Mesenchymal stem cell (in vitro differentiated cells and primary cell): ENCODE results near the gene TPSG1.
"Not testable (repeated sequence)": the region's sequence is repeated elsewhere in the genome, so short reads cannot be mapped to it uniquely, and the experiment has no call there.

Experiments
- DNase-seq: peaks from one replicate; pipeline ENCODE4 v3.0.0-alpha.2; 2013
- H2AFZ ChIP-seq: one replicate; pipeline ENCODE4 v1.6.1; 2013; ENCODE audit warnings: low read depth, mild to moderate bottlenecking, control low read depth, inconsistent platforms, low read length, moderate library complexity
- H2AK5ac ChIP-seq: 2 replicates; pipeline ENCODE4 v1.6.1; 2013; ENCODE audit warnings: low read length, moderate library complexity, mild to moderate bottlenecking, inconsistent platforms; ENCODE audit not compliant: severe bottlenecking
- H2BK120ac ChIP-seq: one replicate; pipeline ENCODE4 v1.6.1; 2013; ENCODE audit warnings: low read depth, mild to moderate bottlenecking, inconsistent platforms, low read length, moderate library complexity
- H2BK12ac ChIP-seq, 2 experiments: one replicate each; pipeline ENCODE4 v1.6.1; 2013; ENCODE audit warnings: inconsistent platforms in 2 of 2, low read length in 2 of 2, mild to moderate bottlenecking in 2 of 2, moderate library complexity in 2 of 2, control low read depth in 1 of 2
- H2BK15ac ChIP-seq: one replicate; pipeline ENCODE4 v1.6.1; 2013; ENCODE audit warnings: mild to moderate bottlenecking, low read depth, inconsistent platforms; ENCODE audit not compliant: poor library complexity, severe bottlenecking
- H2BK5ac ChIP-seq: 2 replicates; pipeline ENCODE4 v1.6.1; 2013; ENCODE audit warnings: low read depth, mild to moderate bottlenecking, low read length, control low read depth, inconsistent platforms; ENCODE audit not compliant: poor library complexity, severe bottlenecking
- H3K14ac ChIP-seq, 2 experiments: one replicate each; pipeline ENCODE4 v1.6.1; 2013; ENCODE audit warnings: inconsistent platforms in 2 of 2, low read length in 2 of 2, control low read depth in 1 of 2, mild to moderate bottlenecking in 1 of 2, moderate library complexity in 1 of 2
- H3K18ac ChIP-seq, 2 experiments: one replicate each; pipeline ENCODE4 v1.6.1; 2013; ENCODE audit warnings: inconsistent platforms in 2 of 2, low read length in 2 of 2, control low read depth in 1 of 2, low read depth in 1 of 2, mild to moderate bottlenecking in 1 of 2
- H3K23ac ChIP-seq, 2 experiments: one replicate each; pipeline ENCODE4 v1.6.1; 2013; ENCODE audit warnings: inconsistent platforms in 2 of 2, low read length in 2 of 2, mild to moderate bottlenecking in 2 of 2, moderate library complexity in 2 of 2, control low read depth in 1 of 2
- H3K27ac ChIP-seq: 2 replicates; pipeline ENCODE4 v1.5.1; 2013; ENCODE audit warnings: mild to moderate bottlenecking, moderate library complexity, low read length, control low read depth, inconsistent platforms; ENCODE audit not compliant: poor library complexity, severe bottlenecking
- H3K27me3 ChIP-seq, 2 experiments: 2 replicates each; pipeline versions ENCODE4 v1.6.1 to v1.7.0; 2013; ENCODE audit warnings: low read length in 2 of 2, mild to moderate bottlenecking in 2 of 2, moderate library complexity in 2 of 2, control low read depth in 1 of 2, inconsistent platforms in 1 of 2; ENCODE audit not compliant: control insufficient read depth in 1 of 2, insufficient read depth in 1 of 2
- H3K36me3 ChIP-seq, 2 experiments: 2 replicates each; pipeline versions ENCODE4 v1.6.1 to v1.7.0; 2013; ENCODE audit warnings: low read length in 2 of 2, control low read depth in 1 of 2, inconsistent platforms in 1 of 2, low read depth in 1 of 2, mild to moderate bottlenecking in 1 of 2; ENCODE audit not compliant: insufficient read depth in 2 of 2, control insufficient read depth in 1 of 2
- H3K4ac ChIP-seq, 2 experiments: one replicate each; pipeline ENCODE4 v1.6.1; 2013; ENCODE audit warnings: inconsistent platforms in 2 of 2, low read length in 2 of 2, mild to moderate bottlenecking in 2 of 2, moderate library complexity in 2 of 2, control low read depth in 1 of 2, low read depth in 1 of 2
- H3K4me1 ChIP-seq: 2 replicates; pipeline ENCODE4 v1.6.1; 2013; ENCODE audit warnings: low read depth, low read length, control low read depth; ENCODE audit not compliant: control insufficient read depth, insufficient read depth
- H3K4me2 ChIP-seq: 2 replicates; pipeline ENCODE4 v1.6.1; 2013; ENCODE audit warnings: low read length, mild to moderate bottlenecking, inconsistent platforms; ENCODE audit not compliant: poor library complexity, severe bottlenecking
- H3K4me3 ChIP-seq, 2 experiments: 2 replicates each; pipeline versions ENCODE4 v1.5.1 to v1.7.0; 2013; ENCODE audit warnings: low read length in 2 of 2, mild to moderate bottlenecking in 2 of 2, control low read depth in 1 of 2, low read depth in 1 of 2; ENCODE audit not compliant: insufficient read depth in 1 of 2
- H3K79me1 ChIP-seq: replicated peaks from 2 replicates; pipeline ENCODE4 v1.6.1; 2013; ENCODE audit warnings: mild to moderate bottlenecking, control low read depth, low read length, inconsistent platforms; ENCODE audit not compliant: poor library complexity, severe bottlenecking
- H3K9ac ChIP-seq: 2 replicates; pipeline ENCODE4 v1.7.0; 2013; ENCODE audit warnings: mild to moderate bottlenecking, low read length, moderate library complexity
- H3K9me3 ChIP-seq: 2 replicates; pipeline ENCODE4 v1.7.0; 2013; ENCODE audit warnings: mild to moderate bottlenecking, low read length; ENCODE audit not compliant: control insufficient read depth
- H4K8ac ChIP-seq: one replicate; pipeline ENCODE4 v1.6.1; 2013; ENCODE audit warnings: inconsistent platforms, mild to moderate bottlenecking, low read length, moderate library complexity
- H4K91ac ChIP-seq: one replicate; pipeline ENCODE4 v1.6.1; 2013; ENCODE audit warnings: mild to moderate bottlenecking, low read length, inconsistent platforms
- WGBS: methylation state at CpG from one replicate; pipeline ENCODE4 v1.1.7; 2013; ENCODE audit warnings: mixed read lengths; 5-methylcytosine and 5-hydroxymethylcytosine counted together

The TPSG1 gene

DNA sequence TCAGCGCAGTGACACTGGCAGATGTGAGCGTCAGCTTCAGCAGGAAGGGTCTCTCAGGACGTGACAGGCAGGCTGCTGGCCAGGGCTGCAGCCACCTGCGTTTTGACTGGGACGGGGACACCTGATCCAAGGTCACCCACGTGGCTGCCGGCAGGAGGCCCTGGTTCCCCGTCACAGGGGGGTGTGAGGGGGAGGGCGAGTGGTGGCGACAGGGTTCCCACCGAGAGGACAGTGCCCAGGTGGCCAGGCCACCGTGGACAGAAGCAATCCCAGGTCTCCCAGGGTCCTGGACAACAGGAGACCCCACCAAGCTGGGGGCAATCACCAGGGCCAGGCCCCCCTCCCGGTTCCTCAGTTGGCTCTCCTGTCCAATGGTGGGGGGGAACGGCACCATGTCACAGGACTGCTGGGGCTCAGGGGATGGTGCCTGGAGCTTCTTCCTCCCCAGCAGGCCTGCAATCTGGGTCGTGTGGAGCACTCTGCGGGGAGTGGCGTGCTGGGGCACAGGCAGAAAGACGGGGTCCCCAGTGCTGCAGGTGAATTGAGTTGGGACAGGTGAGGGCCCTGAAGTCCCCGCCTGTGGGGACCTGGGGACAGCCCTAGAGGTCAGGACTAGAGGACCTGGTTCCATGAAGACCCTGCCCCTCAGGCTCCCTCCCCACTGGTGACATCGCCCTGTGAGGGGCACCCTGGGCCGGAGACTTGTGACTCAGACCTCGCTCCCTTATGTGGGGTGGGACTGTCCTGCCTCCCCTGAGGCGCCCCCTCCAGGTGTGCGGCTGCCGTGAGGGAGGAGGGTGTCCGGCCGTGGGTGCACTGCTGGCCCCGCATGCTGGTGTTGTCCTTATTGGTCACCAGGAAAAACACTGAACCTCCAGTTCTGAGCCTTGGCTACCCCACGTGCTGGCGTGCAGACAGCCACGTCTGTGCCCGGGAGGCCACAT lies 19.1 kb upstream of the TPSG1 start:
- H3K9ac ChIP-seq, H3K4me3 ChIP-seq, H3K18ac ChIP-seq, H3K23ac ChIP-seq, H2BK15ac ChIP-seq, H3K14ac ChIP-seq, H3K4me2 ChIP-seq, H3K79me1 ChIP-seq, H4K8ac ChIP-seq, H3K4ac ChIP-seq, H3K36me3 ChIP-seq, H2BK120ac ChIP-seq, H2AFZ ChIP-seq, H3K4me1 ChIP-seq, H2BK12ac ChIP-seq, H2BK5ac ChIP-seq, H3K27ac ChIP-seq, DNase-seq, H3K9me3 ChIP-seq, H4K91ac ChIP-seq, H2AK5ac ChIP-seq: not testable (repeated sequence)
- 75% methylated on average over 23 of the region's 32 CpGs for WGBS
- H3K27me3 ChIP-seq = peaks cover 9 to 34% of the 10 kb centered on the region in 2 experiments

DNA sequence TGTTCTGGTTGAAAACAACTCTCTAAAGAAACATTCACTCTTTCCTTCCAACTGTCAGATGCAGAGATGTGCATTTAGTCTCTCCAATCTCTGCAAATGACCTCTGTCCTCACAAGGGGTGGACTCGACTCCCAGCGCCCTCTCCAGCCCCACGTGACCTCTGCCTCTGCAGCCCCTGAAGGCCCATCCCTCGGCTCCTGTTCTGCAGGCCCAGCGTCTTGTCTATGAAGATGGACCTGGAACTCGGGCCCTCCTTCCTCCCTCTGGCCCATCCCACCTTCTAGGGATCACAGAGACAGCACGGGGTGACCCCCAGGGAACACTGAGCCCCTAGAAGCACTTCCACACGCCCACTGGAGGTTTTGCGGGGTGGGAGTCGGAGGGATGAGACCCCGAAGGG lies 18.3 kb upstream of the TPSG1 start:
- not testable (repeated sequence) for H2BK12ac ChIP-seq, H3K9ac ChIP-seq, H2BK15ac ChIP-seq, H3K4me3 ChIP-seq, H3K9me3 ChIP-seq, H2AFZ ChIP-seq, H3K18ac ChIP-seq, H3K23ac ChIP-seq, H2AK5ac ChIP-seq, H4K91ac ChIP-seq, H3K4me1 ChIP-seq, DNase-seq, H3K36me3 ChIP-seq, H2BK5ac ChIP-seq, H4K8ac ChIP-seq, H3K14ac ChIP-seq, H3K4me2 ChIP-seq, H3K27ac ChIP-seq, H2BK120ac ChIP-seq, H3K4ac ChIP-seq, H3K79me1 ChIP-seq
- WGBS = 55% methylated on average over 4 of the region's 11 CpGs
- H3K27me3 ChIP-seq = peaks cover 9 to 39% of the 10 kb centered on the region in 2 experiments

DNA sequence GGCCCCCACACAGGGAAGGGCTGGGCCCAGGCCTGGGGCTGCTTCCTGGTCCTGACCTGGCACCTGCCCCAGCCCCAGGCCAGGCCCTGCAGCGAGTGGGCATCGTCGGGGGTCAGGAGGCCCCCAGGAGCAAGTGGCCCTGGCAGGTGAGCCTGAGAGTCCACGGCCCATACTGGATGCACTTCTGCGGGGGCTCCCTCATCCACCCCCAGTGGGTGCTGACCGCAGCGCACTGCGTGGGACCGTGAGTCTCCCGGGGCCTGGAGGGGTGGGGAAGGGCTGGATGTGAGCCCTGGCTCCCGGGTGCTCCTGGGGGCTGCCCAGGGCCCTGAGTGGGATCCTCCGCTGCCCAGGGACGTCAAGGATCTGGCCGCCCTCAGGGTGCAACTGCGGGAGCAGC lies 16.0 kb upstream of the TPSG1 start:
- not testable (repeated sequence) for H2BK120ac ChIP-seq, H3K36me3 ChIP-seq, H3K9me3 ChIP-seq, H3K4me2 ChIP-seq, H3K27ac ChIP-seq, H3K4me1 ChIP-seq, H2BK15ac ChIP-seq, H3K4me3 ChIP-seq, H2BK5ac ChIP-seq, H3K79me1 ChIP-seq, DNase-seq, H2AK5ac ChIP-seq, H3K23ac ChIP-seq, H3K14ac ChIP-seq, H2BK12ac ChIP-seq, H3K18ac ChIP-seq, H3K4ac ChIP-seq, H4K91ac ChIP-seq, H4K8ac ChIP-seq, H3K9ac ChIP-seq, H2AFZ ChIP-seq
- peaks cover 6 to 26% of the 10 kb centered on the region in 2 experiments for H3K27me3 ChIP-seq
- 66% methylated on average over 4 of the region's 15 CpGs for WGBS

DNA sequence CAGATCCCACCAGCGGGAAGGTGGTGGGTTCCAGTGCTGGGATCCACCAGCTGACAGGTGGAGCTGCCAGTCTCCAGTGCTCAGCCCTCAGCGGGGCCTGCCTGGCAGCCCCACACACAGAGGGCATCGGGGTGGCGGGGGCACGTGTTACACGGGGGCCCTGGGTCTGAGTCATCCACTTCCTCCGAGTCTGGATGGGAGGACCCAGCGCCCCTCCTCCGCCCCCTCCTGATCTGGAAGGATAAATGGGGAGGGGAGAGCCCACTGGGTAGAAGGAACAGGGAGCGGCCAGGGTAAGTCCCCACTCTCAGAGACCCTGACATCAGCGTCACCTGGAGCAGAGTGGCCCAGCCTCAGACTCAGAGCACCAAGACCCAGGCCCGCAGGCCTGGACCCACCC lies 15.4 kb upstream of the TPSG1 start, which contains the start of gene TPSAB1:
Gene TPSAB1 (plus strand): TSS at position 270 of the 400 bp plus-strand sequence. CDS start 234 bp downstream, outside the sequence.
- not testable (repeated sequence) for H2BK5ac ChIP-seq, H3K27ac ChIP-seq, H2BK15ac ChIP-seq, H3K9me3 ChIP-seq, H3K14ac ChIP-seq, H3K18ac ChIP-seq, H2AFZ ChIP-seq, H3K23ac ChIP-seq, H3K4me3 ChIP-seq, H2BK12ac ChIP-seq, H4K8ac ChIP-seq, DNase-seq, H3K4me2 ChIP-seq, H3K9ac ChIP-seq, H3K36me3 ChIP-seq, H2BK120ac ChIP-seq, H3K79me1 ChIP-seq, H2AK5ac ChIP-seq, H4K91ac ChIP-seq, H3K4me1 ChIP-seq, H3K4ac ChIP-seq
- no CpG with 5 or more reads among the region's 12 CpGs for WGBS
- H3K27me3 ChIP-seq = peaks cover 3 to 19% of the 10 kb centered on the region in 2 experiments
